Keratinocyte (primary cell): ENCODE results near the gene AKNA. TPM values are rescaled to one million over a fixed set of nuclear protein-coding genes. Genes with fewer than 3 reads are reported as not detected.

Experiments
- DNase-seq: peaks from one replicate; pipeline ENCODE4 v3.0.0-alpha.2; 2011; ENCODE audit warnings: low read depth, missing footprints, low spot score
- FAIRE-seq: peaks from 2 replicates; lab custom pipeline; 2011; peaks lifted over from hg19 to GRCh38; lab: Jason Lieb, UNC
- H2AFZ ChIP-seq: 2 replicates; pipeline ENCODE4 v1.6.0; 2012; ENCODE audit warnings: low read length, control low read depth, inconsistent platforms; ENCODE audit not compliant: control insufficient read depth
- H3K27ac ChIP-seq: 2 replicates; pipeline ENCODE4 v1.5.1; 2011; ENCODE audit warnings: low read length; ENCODE audit not compliant: control insufficient read depth, insufficient read depth
- H3K27me3 ChIP-seq: 3 replicates; pipeline ENCODE4 v1.6.0; 2011; ENCODE audit warnings: low read length; ENCODE audit not compliant: control insufficient read depth, insufficient read depth; ENCODE audit errors: extremely low read depth
- H3K36me3 ChIP-seq, 2 experiments: 2 replicates in 1 of 2; 3 replicates in 1 of 2; pipeline ENCODE4 v1.5.1; 2011; ENCODE audit warnings: low read length in 2 of 2, mild to moderate bottlenecking in 1 of 2; ENCODE audit not compliant: control insufficient read depth in 2 of 2, insufficient read depth in 2 of 2; ENCODE audit errors: extremely low read depth in 1 of 2
- H3K4me1 ChIP-seq: 3 replicates; pipeline ENCODE4 v1.5.1; 2011; ENCODE audit warnings: low read length; ENCODE audit not compliant: control insufficient read depth, insufficient read depth; ENCODE audit errors: extremely low read depth
- H3K4me2 ChIP-seq: 3 replicates; pipeline ENCODE4 v1.6.0; 2011; ENCODE audit warnings: low read depth, low read length; ENCODE audit not compliant: control insufficient read depth, insufficient read depth; ENCODE audit errors: extremely low read depth
- H3K4me3 ChIP-seq, 3 experiments: fragments of 200-600 bp in 1 of 3; sonication (generic) in 1 of 3; 2 replicates in 2 of 3; 3 replicates in 1 of 3; pipeline ENCODE4 v1.5.1; 2011 to 2016; ENCODE audit warnings: low read length in 3 of 3, mild to moderate bottlenecking in 3 of 3, control low read depth in 2 of 3, inconsistent platforms in 1 of 3, low read depth in 1 of 3, mixed read lengths in 1 of 3, mixed run types in 1 of 3, moderate library complexity in 1 of 3; ENCODE audit not compliant: control insufficient read depth in 2 of 3, insufficient read depth in 2 of 3; ENCODE audit errors: extremely low read depth in 1 of 3
- H3K79me2 ChIP-seq: 2 replicates; pipeline ENCODE4 v1.6.0; 2012; ENCODE audit warnings: low read length; ENCODE audit not compliant: control insufficient read depth, insufficient read depth
- H3K9ac ChIP-seq: 3 replicates; pipeline ENCODE4 v1.6.0; 2011; ENCODE audit warnings: low read length; ENCODE audit not compliant: control insufficient read depth, insufficient read depth; ENCODE audit errors: extremely low read depth
- H3K9me1 ChIP-seq: 3 replicates; pipeline ENCODE4 v1.6.0; 2011; ENCODE audit warnings: low read length; ENCODE audit not compliant: control insufficient read depth, insufficient read depth; ENCODE audit errors: extremely low read depth
- H3K9me3 ChIP-seq: 2 replicates; pipeline ENCODE4 v1.5.1; 2012; ENCODE audit warnings: low read depth, low read length; ENCODE audit not compliant: control insufficient read depth
- H4K20me1 ChIP-seq: 3 replicates; pipeline ENCODE4 v1.6.0; 2011; ENCODE audit warnings: low read length; ENCODE audit not compliant: control insufficient read depth, insufficient read depth; ENCODE audit errors: extremely low read depth
- CTCF ChIP-seq, 3 experiments: IDR thresholded peaks in 1 of 3; conservative IDR thresholded peaks in 1 of 3; optimal IDR thresholded peaks in 1 of 3; 2 replicates in 2 of 3; 3 replicates in 1 of 3; pipeline versions ENCODE3 to v1.5.1; 2011; ENCODE audit warnings: low read length in 3 of 3, mild to moderate bottlenecking in 3 of 3, moderate library complexity in 2 of 3, control low read depth in 1 of 3, inconsistent platforms in 1 of 3; ENCODE audit not compliant: insufficient read depth in 2 of 3; ENCODE audit errors: extremely low read depth in 1 of 3
- EZH2 ChIP-seq: IDR thresholded peaks from one replicate; pipeline ENCODE4 v1.6.1; 2012; ENCODE audit warnings: inconsistent platforms, mild to moderate bottlenecking, low read length, moderate library complexity
- dilution Hi-C: fragments of 300-500 bp; cut with MboI; formaldehyde crosslinking; loops from one replicate; pipeline ENCODE4 v1.7.0; 2020; ENCODE audit warnings: low sequenced_read_pairs; ENCODE audit not compliant: extremely low pct_ligation_motif_present
- polyA plus RNA-seq, 5 experiments: library from polyadenylated mRNA; depleted of rRNA in 3 of 5; stranded (reverse) in 3 of 5; stranded (forward) in 1 of 5; unstranded in 1 of 5; fragments of >200 nt; gene quantifications; 1 replicate in 1 of 5; 2 replicates in 3 of 5; 3 replicates in 1 of 5; pipeline versions ENCODE4 v1.2.1 to v1.2.3, GENCODE V29; 2011 to 2012; ENCODE audit warnings: missing spikeins in 2 of 5, low read depth in 1 of 5, low replicate concordance in 1 of 5

The AKNA gene
- polyA plus RNA-seq, 1 donor (not counting 4 experiments of a cell fraction or from before 2014, with no cell fraction given), result 0.79 TPM

GRCh38 chr9:114363424-114363823, 24.4 kb downstream of the AKNA start:
- H3K36me3 ChIP-seq, result peaks cover 0 to 7% of the 10 kb centered on the region in 2 experiments

GRCh38 chr9:114362394-114362793, 25.4 kb downstream of the AKNA start:
- no peak overlapping the region for H3K4me3 ChIP-seq
- H3K4me1 ChIP-seq, result no peaks in the 10 kb centered on the region
- H3K9me3 ChIP-seq, result no peaks in the 10 kb centered on the region
- no peaks in the 10 kb centered on the region for H3K27me3 ChIP-seq
- TF ChIP-seq CTCF (optimal IDR thresholded peaks at IDR 0.05 in 1 of 3, IDR thresholded peaks at IDR 0.05 in 1 of 3, conservative IDR thresholded peaks at IDR 0.05 in 1 of 3; ENCODE audit: extremely low read depth in 1 of 3, insufficient read depth in 2 of 3, low read length in 3 of 3) (no peak), EZH2 (no peak)
- no peak overlapping the region for H3K4me2 ChIP-seq
- dilution Hi-C loops, result no loop called here
- no peak overlapping the region for H2AFZ ChIP-seq
- no peak overlapping the region for H3K9ac ChIP-seq
- H3K27ac ChIP-seq, result no peak overlapping the region
- no peak for DNase-seq
- peaks cover under 1 to 5% of the 10 kb centered on the region in 2 experiments for H3K36me3 ChIP-seq
- no peak for FAIRE-seq
- H3K79me2 ChIP-seq, result no peaks in the 10 kb centered on the region
- no peaks in the 10 kb centered on the region for H4K20me1 ChIP-seq
- no peaks in the 10 kb centered on the region for H3K9me1 ChIP-seq

More at GRCh38 chr9:114363424-114363823, 24.4 kb downstream of the AKNA start:
- dilution Hi-C loops, result no loop called here
- DNase-seq, result no peak
- H3K9ac ChIP-seq, result no peak overlapping the region
- no peak overlapping the region for H2AFZ ChIP-seq
- no peaks in the 10 kb centered on the region for H3K9me3 ChIP-seq
- H3K4me1 ChIP-seq, result no peaks in the 10 kb centered on the region
- H3K27ac ChIP-seq, result no peak overlapping the region
- no peaks in the 10 kb centered on the region for H3K9me1 ChIP-seq
- no peak overlapping the region for H3K4me3 ChIP-seq
- no peak overlapping the region for H3K4me2 ChIP-seq
- no peak for FAIRE-seq
- H3K27me3 ChIP-seq, result no peaks in the 10 kb centered on the region
- H3K79me2 ChIP-seq, result no peaks in the 10 kb centered on the region
- TF ChIP-seq EZH2 (no peak), CTCF (optimal IDR thresholded peaks at IDR 0.05 in 1 of 3, IDR thresholded peaks at IDR 0.05 in 1 of 3, conservative IDR thresholded peaks at IDR 0.05 in 1 of 3; ENCODE audit: extremely low read depth in 1 of 3, insufficient read depth in 2 of 3, low read length in 3 of 3) (no peak)
- H4K20me1 ChIP-seq, result no peaks in the 10 kb centered on the region
